T-helper 17 cell (primary cell): ENCODE data around the gene CIB2. TPM values are rescaled to one million over a fixed set of nuclear protein-coding genes. Genes with fewer than 3 reads are reported as not detected.
A peak's percentile ranks its signal among the peaks of the same experiment; 100 is the strongest.

Experiments used
- ATAC-seq: fragments of 150-1000 bp; cut with Tn5 transposase; 2 replicates; pipeline ENCODE4 v1.10.0; 2021; ENCODE audit warnings: mild to moderate bottlenecking, moderate library complexity
- DNase-seq, 3 donors: peaks; one replicate each; pipeline versions ENCODE4 v3.0.0 to v3.0.0-alpha.2; 2020 to 2021
- H3K9me3 ChIP-seq: one replicate; pipeline ENCODE4 v1.7.0; 2013; ENCODE audit warnings: low read length, mild to moderate bottlenecking; ENCODE audit not compliant: control insufficient read depth, poor library complexity, severe bottlenecking
- H3K27ac Mint-ChIP-seq: one replicate; pipeline ENCODE4 v1.8.0; 2022; ENCODE audit warnings: mild to moderate bottlenecking, moderate library complexity, mixed read lengths
- H3K27me3 Mint-ChIP-seq: one replicate; pipeline ENCODE4 v1.8.0; 2022; ENCODE audit warnings: mixed read lengths
- H3K36me3 Mint-ChIP-seq: one replicate; pipeline ENCODE4 v1.8.0; 2022; ENCODE audit warnings: low read depth, mixed read lengths
- H3K4me1 Mint-ChIP-seq: one replicate; pipeline ENCODE4 v1.8.0; 2022; ENCODE audit warnings: mild to moderate bottlenecking, mixed read lengths
- H3K4me3 Mint-ChIP-seq: one replicate; pipeline ENCODE4 v1.8.0; 2022; ENCODE audit warnings: mild to moderate bottlenecking, moderate library complexity, mixed read lengths
- total RNA-seq, 4 donors: library from RNA in 2 of 4; stranded (reverse) in 2 of 4; gene quantifications; one replicate each; pipeline ENCODE4 v1.2.3 and lab custom pipeline; 2022 to 2026

CIB2 gene
- total RNA-seq, 2 donors from 2014 or later, result 0.63 to 0.65 TPM

- Mint-ChIP-seq H3K4me3 (no peak overlapping the region), H3K27me3 (no peaks in the 10 kb centered on the region)
- no peak for ATAC-seq
Measured at GRCh38 chr15:78057803-78058202, 73.4 kb downstream of the CIB2 start.

GRCh38 chr15:78056714-78057269, 74.5 kb downstream of the CIB2 start:
- H3K4me1 Mint-ChIP-seq, result peaks cover 64% of the 10 kb centered on the region
- ATAC-seq (peak; percentile 59), DNase-seq (peak in 1 of 3 donors; percentile 7)
- no peaks in the 10 kb centered on the region for H3K9me3 ChIP-seq
- no peaks in the 10 kb centered on the region for H3K27me3 Mint-ChIP-seq
- H3K4me3 Mint-ChIP-seq, result peak overlapping the region; percentile 93
- no peak overlapping the region for H3K27ac Mint-ChIP-seq
- H3K36me3 Mint-ChIP-seq, result peaks cover 7% of the 10 kb centered on the region

More at GRCh38 chr15:78057803-78058202, 73.4 kb downstream of the CIB2 start:
- peaks cover 59% of the 10 kb centered on the region for H3K4me1 Mint-ChIP-seq
- no peaks in the 10 kb centered on the region for H3K9me3 ChIP-seq
- H3K27ac Mint-ChIP-seq, result no peak overlapping the region
- no peak for DNase-seq
- peaks cover 4% of the 10 kb centered on the region for H3K36me3 Mint-ChIP-seq

DNA sequence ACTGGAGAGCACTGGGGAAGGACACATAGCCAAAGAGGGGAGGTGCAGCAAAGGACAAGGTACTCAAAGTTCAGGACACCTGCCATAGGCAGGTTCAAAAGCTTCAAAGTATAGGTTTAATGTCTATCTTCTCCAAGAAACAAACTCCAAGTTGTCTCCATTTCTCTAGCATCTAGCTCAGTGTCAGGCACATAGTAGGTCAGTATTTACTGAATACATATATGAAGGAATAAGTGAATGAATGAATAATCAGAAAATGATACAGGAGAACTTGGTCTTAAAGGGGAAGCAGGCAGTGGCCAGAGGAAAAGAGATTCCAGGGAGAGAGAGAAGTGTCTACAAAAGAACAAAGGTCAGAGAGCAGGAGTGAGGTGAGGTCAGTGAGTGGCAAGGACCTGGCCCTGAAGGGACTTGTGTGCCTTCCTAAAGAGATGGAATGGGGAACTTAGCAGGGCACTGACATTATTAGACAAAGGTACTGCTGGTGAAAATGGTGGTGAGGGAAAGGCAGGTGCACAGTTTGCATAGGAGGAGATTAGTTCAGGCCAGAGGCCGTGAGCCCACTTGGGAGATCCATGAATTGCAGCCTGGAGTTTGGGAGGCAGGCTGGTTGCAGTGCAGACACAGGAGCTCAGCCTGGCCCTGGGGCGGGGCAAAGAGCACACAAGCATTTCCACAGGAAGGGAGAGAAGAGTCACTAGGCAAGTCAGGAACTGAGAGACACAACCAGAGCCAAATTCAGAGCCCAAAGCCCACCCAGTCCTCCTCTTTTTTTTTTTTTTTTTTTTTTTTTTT, 75.1 kb downstream of the CIB2 start:
- Mint-ChIP-seq H3K27ac (no peak overlapping the region), H3K27me3 (no peaks in the 10 kb centered on the region), H3K4me3 (peak overlapping the region; percentile 93), H3K4me1 (peaks cover 69% of the 10 kb centered on the region), H3K36me3 (peaks cover 7% of the 10 kb centered on the region)
- peak; percentile 41 for ATAC-seq
- no peak for DNase-seq
- H3K9me3 ChIP-seq, result no peaks in the 10 kb centered on the region

DNA sequence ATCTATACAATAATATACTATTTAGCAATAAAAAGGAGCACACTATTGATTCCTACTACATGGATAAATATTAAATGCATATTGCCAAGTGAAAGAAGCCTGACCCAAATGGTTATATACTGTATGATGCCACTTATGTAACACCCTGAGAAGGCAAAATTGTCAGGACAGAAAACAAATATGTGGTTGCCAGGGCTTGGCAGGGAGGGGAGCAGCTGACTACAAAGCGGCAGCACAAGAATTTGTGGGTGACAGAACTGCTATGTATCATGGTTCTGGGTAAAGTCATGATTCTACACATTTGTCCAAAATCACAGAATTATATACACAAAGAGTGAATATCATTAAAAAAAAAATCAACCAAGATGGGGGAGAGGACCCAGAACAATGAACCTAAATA, 76.3 kb downstream of the CIB2 start:
- H3K4me1 Mint-ChIP-seq, result peaks cover 76% of the 10 kb centered on the region
- H3K4me3 Mint-ChIP-seq, result peak overlapping the region; percentile 93
- DNase-seq, result peak in 1 of 3 donors; percentile 28
- ATAC-seq, result peak; percentile 55
- no peaks in the 10 kb centered on the region for H3K9me3 ChIP-seq
- no peaks in the 10 kb centered on the region for H3K27me3 Mint-ChIP-seq
- peaks cover 7% of the 10 kb centered on the region for H3K36me3 Mint-ChIP-seq
- H3K27ac Mint-ChIP-seq, result no peak overlapping the region

Other genes with a start within 250 kb of the CIB2 start
- 100 to 1,000 TPM in 1 of 2 donors, 10 to 100 TPM in 1; 91.0 to 130 TPM for gene TBC1D2B, start 53.7 kb downstream of the CIB2 start, total RNA-seq
- not detected for gene SH2D7, start 38.9 kb downstream of the CIB2 start, total RNA-seq
- 10 to 100 TPM; 37.8 to 51.2 TPM for gene IDH3A, start 17.9 kb upstream of the CIB2 start, total RNA-seq
- gene ACSBG1, start 103.1 kb upstream of the CIB2 start, total RNA-seq, result 1 to 10 TPM in 1 of 2 donors, under 1 TPM in 1; 0.05 to 1.1 TPM
- 10 to 100 TPM; 28.0 to 30.3 TPM for gene DNAJA4, start 133.1 kb upstream of the CIB2 start, total RNA-seq
- gene SKIC8, start 168.2 kb upstream of the CIB2 start, total RNA-seq, result 10 to 100 TPM; 24.3 to 24.4 TPM
- not detected for gene CRABP1, start 208.9 kb upstream of the CIB2 start, total RNA-seq